GM08714 (cell line): ENCODE data around the gene PFKM.
A peak's percentile ranks its signal among the peaks of the same experiment; 100 is the strongest.

Experiments used
- H3K4me3 ChIP-seq: fragments of 200-500 bp; sonication (Bioruptor generic); 2 replicates; pipeline ENCODE4 v1.5.1; 2014; ENCODE audit warnings: mild to moderate bottlenecking, low read length, inconsistent platforms
- ZNF274 ChIP-seq: IDR thresholded peaks from 2 replicates; pipeline ENCODE4 v1.6.1; 2012; ENCODE audit warnings: mild to moderate bottlenecking, low read depth, low read length

PFKM gene

DNA sequence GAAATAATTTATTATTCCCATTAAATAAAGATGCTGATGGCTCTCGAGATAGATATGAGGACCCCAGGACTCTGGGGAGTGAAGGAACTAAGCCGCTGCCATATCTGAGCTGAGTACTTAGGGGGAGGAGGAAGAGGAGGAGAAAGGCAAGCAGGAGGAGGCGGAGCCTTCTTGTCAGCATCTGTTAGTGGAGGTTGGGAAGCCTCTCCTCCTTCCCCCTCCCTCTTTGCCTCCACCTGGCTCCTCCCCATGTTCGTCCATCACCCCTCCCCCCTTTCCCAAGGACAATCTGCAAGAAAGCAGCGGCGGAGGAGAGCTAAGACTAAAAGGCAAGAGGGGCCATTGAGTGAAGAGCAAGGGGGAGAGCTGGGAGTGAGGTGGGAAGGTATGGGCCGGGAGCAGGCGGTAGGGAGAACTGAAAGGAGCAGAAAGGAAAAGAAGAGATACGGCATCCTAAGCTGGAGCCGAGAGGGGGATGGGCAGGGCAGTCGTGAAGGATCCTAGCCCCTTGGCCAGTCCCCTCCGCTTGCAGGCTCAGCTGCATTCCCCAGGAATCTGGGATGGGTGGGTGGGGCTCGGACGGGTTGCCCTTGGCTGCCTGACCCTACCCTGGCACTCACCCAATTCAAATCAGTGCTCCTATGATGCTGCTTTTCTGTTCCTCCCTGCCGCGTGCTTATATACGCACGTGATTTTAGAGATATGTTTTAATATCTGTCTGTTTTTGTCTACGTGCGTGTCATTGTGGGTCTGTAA lies at the start of gene PFKM:
Gene PFKM (plus strand): TSS at position 287 of the 756 bp plus-strand sequence. CDS start 3,411 bp downstream, outside the sequence.
- peak within 1 kb of the TSS; percentile 90 for H3K4me3 ChIP-seq
- no peak for TF ChIP-seq ZNF274

DNA sequence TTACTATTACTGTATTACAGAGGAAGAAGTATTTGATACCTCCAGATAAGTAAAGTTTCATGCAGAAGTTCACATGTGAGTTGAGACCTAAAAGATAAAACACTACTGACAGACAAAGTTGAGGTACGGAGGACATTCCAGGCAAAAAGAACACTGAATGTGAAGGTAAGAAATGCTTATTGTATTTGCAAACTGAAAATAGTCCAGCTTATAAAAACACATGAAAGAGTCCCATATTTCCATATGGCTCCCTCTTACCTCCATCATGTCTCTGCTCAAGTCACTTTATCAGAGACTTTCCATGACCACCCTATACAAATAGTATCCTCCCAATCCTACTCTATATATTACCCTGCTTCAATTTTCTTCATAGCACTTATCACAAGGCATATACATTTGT lies 49.1 kb upstream of the PFKM start:
- no peak for TF ChIP-seq ZNF274
- H3K4me3 ChIP-seq = no peak overlapping the region

DNA sequence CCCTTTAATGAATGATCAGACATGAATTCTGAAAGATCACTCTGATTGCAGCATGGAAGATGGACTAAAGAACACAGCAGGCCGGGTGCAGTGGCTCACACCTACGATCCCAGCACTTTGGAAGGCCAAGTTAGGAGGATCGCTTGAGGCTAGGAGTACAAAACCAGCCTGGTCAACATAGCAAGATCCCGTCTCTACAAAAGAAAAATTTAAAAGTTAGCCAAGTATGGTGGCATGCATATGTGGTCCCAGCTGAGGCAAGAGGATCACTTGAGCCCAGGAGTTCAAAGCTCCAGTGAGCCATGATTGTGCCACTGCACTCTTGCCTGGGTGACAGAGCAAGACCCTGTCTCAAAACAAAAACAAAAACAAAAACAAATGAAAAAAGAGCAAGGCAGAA lies 48.4 kb upstream of the PFKM start:
- no peak for TF ChIP-seq ZNF274
- H3K4me3 ChIP-seq = no peak overlapping the region

DNA sequence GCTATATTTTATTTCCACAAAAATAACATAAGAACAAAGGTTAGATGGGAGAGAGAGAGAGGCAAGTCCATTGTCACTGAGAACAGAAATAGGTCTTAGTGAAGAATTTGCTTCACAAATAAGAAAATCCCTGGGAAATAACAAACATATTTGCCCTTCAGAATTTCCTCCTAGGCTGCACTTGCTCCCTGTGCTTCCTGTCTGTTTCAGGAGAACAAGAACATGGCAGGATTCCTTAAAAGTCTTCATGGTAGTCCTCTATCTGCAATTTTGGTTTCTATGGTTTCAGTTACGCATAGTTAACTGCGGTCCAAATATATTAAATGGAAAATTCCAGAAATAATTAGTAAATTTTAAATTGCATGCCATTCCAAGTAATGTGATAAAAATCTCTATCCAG lies 47.4 kb upstream of the PFKM start:
- TF ChIP-seq ZNF274 = no peak
- H3K4me3 ChIP-seq = no peak overlapping the region

DNA sequence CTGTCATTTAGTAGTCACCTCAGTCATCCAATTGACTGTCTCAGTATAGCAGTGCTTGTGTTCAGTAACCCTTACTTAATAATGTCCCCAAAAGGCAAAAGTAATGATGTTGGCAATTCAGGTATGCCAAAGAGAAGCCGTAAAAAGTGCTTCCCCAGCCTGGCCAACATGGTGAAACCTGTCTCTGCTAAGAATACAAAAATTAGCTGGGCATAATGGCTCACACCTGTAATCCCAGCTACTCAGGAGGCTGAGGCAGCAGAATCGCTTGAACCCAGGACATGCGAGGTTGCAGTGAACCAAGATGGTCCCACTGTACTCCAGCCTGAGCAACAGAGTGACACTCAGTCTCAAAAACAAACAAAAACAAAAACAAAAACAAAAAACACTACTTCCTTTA lies 46.9 kb upstream of the PFKM start:
- no peak overlapping the region for H3K4me3 ChIP-seq
- TF ChIP-seq ZNF274 = no peak

DNA sequence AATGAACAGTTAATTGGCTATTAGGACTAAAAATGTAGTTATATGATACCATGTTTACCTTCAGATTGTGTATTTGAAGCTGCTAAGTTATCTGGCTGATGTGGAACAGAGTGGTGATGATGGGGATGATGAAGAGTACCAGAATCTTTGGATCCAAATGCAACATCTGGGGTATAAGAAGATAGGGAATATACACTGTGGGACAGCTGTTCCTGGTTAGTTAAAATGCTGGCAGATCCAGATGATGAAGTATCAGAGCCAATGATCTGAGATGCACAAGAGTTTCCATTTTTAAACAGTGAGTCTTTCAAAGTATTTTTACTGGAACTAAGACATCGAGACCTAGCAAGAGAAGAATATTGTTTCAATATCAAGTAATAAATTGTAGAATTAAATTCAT lies 44.9 kb upstream of the PFKM start:
- no peak for TF ChIP-seq ZNF274
- no peak overlapping the region for H3K4me3 ChIP-seq

DNA sequence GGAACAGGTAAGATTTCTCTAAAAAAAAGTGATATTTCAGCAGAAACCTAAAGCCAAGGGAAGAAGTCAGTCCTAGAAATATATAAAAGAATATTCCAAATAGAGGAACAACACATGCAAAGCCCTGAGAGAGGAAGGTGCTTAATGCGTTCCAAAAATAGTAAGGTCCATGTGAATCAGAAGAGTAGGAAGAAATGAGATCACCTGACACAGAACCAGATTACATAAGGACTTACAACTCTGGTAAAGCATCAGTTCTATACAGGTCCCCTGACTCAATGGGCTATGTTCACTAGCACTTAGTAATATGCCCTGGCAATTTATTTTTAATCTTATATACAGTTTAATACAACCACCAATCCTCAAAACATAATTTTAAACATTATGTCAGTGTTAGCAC lies 43.3 kb upstream of the PFKM start:
- no peak for TF ChIP-seq ZNF274
- no peak overlapping the region for H3K4me3 ChIP-seq

DNA sequence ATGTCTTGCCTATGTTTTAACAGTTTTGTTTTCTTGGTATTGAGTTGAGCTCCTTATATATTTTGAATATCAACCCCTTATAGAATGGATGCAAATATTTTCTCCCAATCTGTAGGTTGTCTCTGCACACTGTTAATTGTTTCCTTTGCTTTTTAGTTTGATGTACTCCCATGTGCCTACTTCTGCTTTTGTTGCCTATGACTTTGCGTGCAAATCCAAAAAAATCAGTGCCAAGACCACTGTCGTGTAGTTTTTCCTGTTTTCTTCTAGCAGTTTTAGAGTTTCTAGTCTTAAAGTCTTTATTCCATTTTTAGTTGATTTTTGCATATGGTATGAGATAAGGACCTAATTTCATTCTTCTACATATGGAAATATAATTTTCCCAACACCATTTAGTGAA lies 42.1 kb upstream of the PFKM start:
- no peak for TF ChIP-seq ZNF274

DNA sequence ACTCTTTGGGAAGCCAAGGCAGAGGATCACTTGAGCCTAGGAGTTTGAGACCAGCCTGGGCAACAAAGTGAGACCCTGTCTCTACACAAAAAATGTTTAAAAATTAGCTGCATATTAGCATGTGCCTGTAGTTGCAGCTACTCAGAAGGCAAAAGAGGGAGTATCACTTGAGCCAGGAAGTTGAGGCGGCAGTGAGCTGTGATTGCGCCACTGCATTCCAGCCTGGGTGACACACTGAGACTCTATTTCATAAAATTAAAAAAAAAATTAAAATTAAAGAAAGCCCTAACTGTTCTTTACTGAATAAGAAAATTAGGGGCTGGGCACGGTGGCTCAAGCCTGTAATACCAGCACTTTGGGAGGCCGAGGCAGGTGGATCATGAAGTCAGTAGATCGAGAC lies 40.3 kb upstream of the PFKM start:
- no peak overlapping the region for H3K4me3 ChIP-seq
- TF ChIP-seq ZNF274 = no peak

More for the DNA sequence above, 42.1 kb upstream of the PFKM start:
- H3K4me3 ChIP-seq = no peak overlapping the region

DNA sequence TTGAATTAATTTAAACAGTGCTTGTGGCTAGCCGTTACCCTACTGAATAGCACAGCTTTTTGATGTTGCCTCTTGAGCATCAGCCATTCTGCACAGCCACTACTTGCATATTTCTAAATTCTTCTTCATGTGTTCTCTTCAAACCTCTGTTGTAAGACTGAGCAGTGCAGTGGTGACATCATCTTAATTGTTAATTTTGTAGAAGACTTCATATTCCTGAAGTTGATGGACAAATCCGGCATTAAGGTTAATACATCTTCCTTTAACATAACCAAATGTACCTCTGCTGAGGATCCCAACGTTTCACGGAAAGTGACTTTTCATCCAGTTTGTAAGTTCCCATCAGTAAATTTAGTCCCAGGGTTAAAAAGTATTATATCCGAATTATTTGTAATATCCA lies 38.9 kb upstream of the PFKM start:
- no peak overlapping the region for H3K4me3 ChIP-seq
- no peak for TF ChIP-seq ZNF274

DNA sequence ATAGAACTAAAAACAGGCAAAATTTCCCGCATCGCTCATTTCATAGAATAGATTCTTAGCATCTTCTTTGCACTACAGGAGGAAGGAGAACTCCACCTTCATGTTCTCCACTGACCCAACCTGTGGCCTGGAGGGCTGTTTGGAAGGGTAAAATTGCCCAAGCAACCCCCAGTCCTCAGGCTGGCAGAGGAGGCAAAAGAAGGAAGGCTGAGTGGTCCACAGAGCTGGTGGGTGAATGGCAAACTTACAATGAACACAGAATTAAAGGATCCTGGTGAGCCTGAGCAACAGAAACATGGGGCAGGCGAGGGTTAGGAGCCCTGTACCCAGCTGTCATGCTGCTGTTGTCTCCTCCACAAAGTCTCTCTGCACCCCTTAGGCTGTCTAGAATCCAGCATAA lies 38.3 kb upstream of the PFKM start:
- no peak for TF ChIP-seq ZNF274

DNA sequence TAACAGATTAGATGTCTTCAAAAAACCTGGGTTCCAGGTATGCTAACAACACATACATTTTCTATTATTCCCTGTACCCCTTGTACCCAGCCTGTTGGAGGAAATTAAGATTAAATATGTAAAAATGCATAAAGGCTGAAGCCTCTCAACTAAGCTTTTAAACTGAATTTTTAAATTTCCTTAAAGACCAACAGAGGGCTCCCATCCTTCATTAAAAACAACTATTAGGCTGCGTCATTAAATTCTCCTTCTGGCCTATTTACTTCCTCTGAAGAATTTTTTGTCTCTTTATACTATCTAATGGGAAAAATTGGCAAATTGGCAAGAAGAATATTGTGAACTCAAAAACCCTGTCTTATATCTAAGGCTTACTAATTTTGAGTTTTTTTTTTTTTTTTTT lies 35.1 kb upstream of the PFKM start:
- TF ChIP-seq ZNF274 = no peak

More for the DNA sequence above, 38.3 kb upstream of the PFKM start:
- H3K4me3 ChIP-seq = no peak overlapping the region

DNA sequence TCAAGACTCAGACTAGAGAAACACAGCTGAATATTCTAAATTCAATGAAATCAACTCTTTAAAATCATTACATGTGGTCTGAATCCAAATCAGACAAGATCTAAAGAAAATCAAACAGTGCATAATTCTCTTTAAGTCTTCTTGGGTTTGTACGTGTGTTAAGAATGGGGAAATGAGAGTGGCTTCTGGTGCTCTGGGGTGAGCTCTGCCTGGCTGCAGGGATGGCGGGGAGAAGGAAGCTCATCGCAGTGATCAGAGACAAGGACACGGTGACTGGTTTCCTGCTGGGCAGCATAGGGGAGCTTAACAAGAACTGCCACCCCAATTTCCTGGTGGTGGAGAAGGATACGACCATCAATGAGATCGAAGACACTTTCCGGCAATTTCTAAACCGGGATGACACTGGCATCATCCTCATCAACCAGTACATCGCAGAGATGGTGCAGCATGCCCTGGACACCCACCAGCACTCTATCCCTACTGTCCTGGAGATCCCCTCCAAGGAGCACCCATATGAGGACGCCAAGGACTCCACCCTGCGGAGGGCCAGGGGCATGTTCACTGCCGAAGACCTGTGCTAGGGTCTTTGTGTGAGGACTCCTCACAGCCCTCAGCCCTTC lies 34.2 kb upstream of the PFKM start:
- TF ChIP-seq ZNF274 = no peak

More for the DNA sequence above, 35.1 kb upstream of the PFKM start:
- no peak overlapping the region for H3K4me3 ChIP-seq

DNA sequence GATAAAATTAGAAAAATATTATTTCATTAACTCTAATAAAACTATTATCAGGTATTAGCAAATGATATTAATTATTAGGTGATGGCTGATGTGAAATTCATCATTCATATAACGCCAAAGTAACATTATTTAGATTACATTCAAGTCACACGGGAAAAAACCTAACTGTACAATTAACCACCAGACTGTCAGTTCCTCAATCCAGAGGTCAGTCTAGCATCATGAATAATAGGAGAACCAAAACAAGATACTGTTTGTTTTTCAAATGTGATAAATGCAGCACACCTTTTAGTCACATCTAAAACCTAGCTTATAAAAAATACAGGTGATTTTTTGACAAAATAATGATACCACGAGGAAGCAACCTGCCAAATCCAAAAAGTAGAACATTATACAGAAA lies 32.8 kb upstream of the PFKM start:
- H3K4me3 ChIP-seq = no peak overlapping the region
- no peak for TF ChIP-seq ZNF274

More for the DNA sequence above, 34.2 kb upstream of the PFKM start:
- H3K4me3 ChIP-seq = no peak overlapping the region

DNA sequence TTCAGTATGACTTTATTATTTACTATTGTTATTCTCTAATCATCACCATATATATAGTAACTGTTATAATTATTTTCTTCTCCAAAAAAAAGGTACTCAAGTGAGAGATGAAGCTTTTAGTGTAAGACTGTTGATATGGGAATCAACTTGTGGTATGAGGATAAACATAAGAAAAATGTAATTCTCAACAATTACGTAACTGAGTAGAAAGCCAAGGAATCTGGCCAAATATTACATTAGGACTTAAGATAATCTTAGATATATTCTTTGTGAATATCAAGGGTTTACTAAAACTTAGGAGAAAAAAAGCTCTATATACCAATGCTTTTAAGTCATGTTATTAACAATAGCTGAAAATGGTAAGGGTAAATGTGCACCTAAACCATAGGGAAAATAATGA lies 26.6 kb upstream of the PFKM start:
- TF ChIP-seq ZNF274 = no peak
- no peak overlapping the region for H3K4me3 ChIP-seq
